SH-SY5Y (cell line): ENCODE results near the gene TEX35.

ENCODE experiments used
- GATA2 ChIP-seq: IDR thresholded peaks from 2 replicates; pipeline ENCODE4 v1.6.1; 2011; ENCODE audit warnings: mild to moderate bottlenecking, low read depth, low read length
- GATA3 ChIP-seq: IDR thresholded peaks from 2 replicates; pipeline ENCODE4 v1.6.1; 2011; ENCODE audit warnings: low read depth, mild to moderate bottlenecking, low read length, moderate library complexity

The TEX35 gene

GRCh38 chr1:178563099-178563820, 50.4 kb downstream of the TEX35 start:
- TF ChIP-seq GATA2, result no peak
- no peak for TF ChIP-seq GATA3

- TF ChIP-seq GATA3 (no peak), GATA2 (no peak)
These were observed 51.3 kb downstream of the TEX35 start for GRCh38 chr1:178564086-178564782.

GRCh38 chr1:178564783-178565180, 51.9 kb downstream of the TEX35 start:
- TF ChIP-seq GATA3 (no peak), GATA2 (no peak)

- no peak for TF ChIP-seq GATA2
- no peak for TF ChIP-seq GATA3
These were observed 52.7 kb downstream of the TEX35 start for GRCh38 chr1:178565586-178565985.

- no peak for TF ChIP-seq GATA3
- TF ChIP-seq GATA2, result no peak
These were observed 53.3 kb downstream of the TEX35 start for GRCh38 chr1:178566187-178566586.

GRCh38 chr1:178571807-178572206, 58.9 kb downstream of the TEX35 start:
- TF ChIP-seq GATA3 (no peak), GATA2 (no peak)
